KMS-11 (cell line): ENCODE data around the gene BTF3L4.
"Not testable (repeated sequence)": the region's sequence is repeated elsewhere in the genome, so short reads cannot be mapped to it uniquely, and the experiment has no call there.

Source experiments
- H2AFZ ChIP-seq: fragments of 200-600 bp; sonication (generic); 2 replicates; pipeline ENCODE4 v1.6.1; 2016; ENCODE audit warnings: antibody characterized with exemption, mixed run types, low read depth
- H3K27ac ChIP-seq: fragments of 200-600 bp; sonication (generic); 2 replicates; pipeline ENCODE4 v1.6.1; 2016; ENCODE audit warnings: mild to moderate bottlenecking, mixed run types
- H3K27me3 ChIP-seq: fragments of 200-600 bp; sonication (generic); 2 replicates; pipeline ENCODE4 v1.6.1; 2017; ENCODE audit warnings: mild to moderate bottlenecking, low read depth, mixed run types, moderate library complexity; ENCODE audit not compliant: insufficient read depth
- H3K36me3 ChIP-seq: fragments of 200-600 bp; sonication (generic); 2 replicates; pipeline ENCODE4 v1.6.1; 2017; ENCODE audit warnings: mild to moderate bottlenecking, mixed run types; ENCODE audit not compliant: insufficient read depth
- H3K4me1 ChIP-seq: fragments of 200-600 bp; sonication (generic); 2 replicates; pipeline ENCODE4 v1.6.1; 2016; ENCODE audit warnings: mild to moderate bottlenecking, low read depth, mixed run types; ENCODE audit not compliant: poor library complexity, severe bottlenecking
- H3K4me2 ChIP-seq: fragments of 200-600 bp; sonication (generic); 2 replicates; pipeline ENCODE4 v1.7.0; 2016; ENCODE audit warnings: mild to moderate bottlenecking, mixed run types
- H3K4me3 ChIP-seq: fragments of 200-600 bp; sonication (generic); IDR thresholded peaks from 2 replicates; pipeline ENCODE4 v1.6.1; 2017; ENCODE audit warnings: low read depth, low read length, mixed read lengths; ENCODE audit not compliant: insufficient read depth
- H3K79me2 ChIP-seq: fragments of 200-600 bp; sonication (generic); 2 replicates; pipeline ENCODE4 v1.6.1; 2016; ENCODE audit warnings: low read depth, mixed run types; ENCODE audit not compliant: insufficient read depth
- H3K9ac ChIP-seq: fragments of 200-600 bp; sonication (generic); 2 replicates; pipeline ENCODE4 v1.6.1; 2016; ENCODE audit warnings: mild to moderate bottlenecking, mixed run types
- H4K20me1 ChIP-seq: fragments of 200-600 bp; sonication (generic); 2 replicates; pipeline ENCODE4 v1.6.1; 2016; ENCODE audit warnings: mild to moderate bottlenecking, mixed run types; ENCODE audit not compliant: insufficient read depth
- CTCF ChIP-seq: fragments of 200-600 bp; sonication (generic); conservative IDR thresholded peaks from 2 replicates; pipeline ENCODE4 v1.6.1; 2017; ENCODE audit warnings: low read depth, mild to moderate bottlenecking, antibody characterized with exemption, low read length, moderate library complexity, mixed read lengths

BTF3L4 gene

GRCh38 chr1:52060822-52061221, 4.7 kb downstream of the BTF3L4 start:
- Histone ChIP-seq H3K79me2 (peaks cover 74% of the 10 kb centered on the region), H3K27ac (no peak overlapping the region), H3K4me1 (peaks cover 33% of the 10 kb centered on the region), H2AFZ (no peak overlapping the region), H3K4me2 (no peak overlapping the region), H3K36me3 (no peaks in the 10 kb centered on the region; the same call in 1 of the 2 replicates), H3K27me3 (no peaks in the 10 kb centered on the region), H3K4me3 (no peak overlapping the region), H3K9ac (no peak overlapping the region), H4K20me1 (peaks cover 22% of the 10 kb centered on the region; the same call in 1 of the 2 replicates)
- no peak for TF ChIP-seq CTCF

- H3K79me2 ChIP-seq, result peaks cover 63% of the 10 kb centered on the region
- peaks cover 19% of the 10 kb centered on the region for H3K4me1 ChIP-seq
- H3K36me3 ChIP-seq, result peaks cover 10% of the 10 kb centered on the region; the same call in 1 of the 2 replicates
- TF ChIP-seq CTCF, result no peak
- no peak overlapping the region for H3K9ac ChIP-seq
- H3K27ac ChIP-seq, result no peak overlapping the region
- peaks cover 12% of the 10 kb centered on the region; the same call in 1 of the 2 replicates for H4K20me1 ChIP-seq
- no peak overlapping the region for H3K4me3 ChIP-seq
- no peak overlapping the region for H2AFZ ChIP-seq
- no peak overlapping the region for H3K4me2 ChIP-seq
- no peaks in the 10 kb centered on the region for H3K27me3 ChIP-seq
These were observed 7.1 kb downstream of the BTF3L4 start for GRCh38 chr1:52063192-52063591.

GRCh38 chr1:52070704-52071103, 14.6 kb downstream of the BTF3L4 start:
- no peak overlapping the region for H3K4me3 ChIP-seq
- peaks cover 21% of the 10 kb centered on the region for H3K4me1 ChIP-seq
- peaks cover 7% of the 10 kb centered on the region; the same call in 1 of the 2 replicates for H4K20me1 ChIP-seq
- H3K27ac ChIP-seq, result no peak overlapping the region
- peaks cover 56% of the 10 kb centered on the region for H3K79me2 ChIP-seq
- no peak overlapping the region for H3K9ac ChIP-seq
- peaks cover 21% of the 10 kb centered on the region; the same call in 1 of the 2 replicates for H3K36me3 ChIP-seq
- H3K27me3 ChIP-seq, result no peaks in the 10 kb centered on the region
- no peak overlapping the region for H3K4me2 ChIP-seq
- TF ChIP-seq CTCF, result no peak
- no peak overlapping the region for H2AFZ ChIP-seq

- no peak for TF ChIP-seq CTCF
- H3K27ac ChIP-seq, result no peak overlapping the region
- H3K4me2 ChIP-seq, result no peak overlapping the region
- H3K79me2 ChIP-seq, result peaks cover 53% of the 10 kb centered on the region; the same call in 1 of the 2 replicates
- H3K4me1 ChIP-seq, result peaks cover 21% of the 10 kb centered on the region
- H3K27me3 ChIP-seq, result no peaks in the 10 kb centered on the region
- H3K9ac ChIP-seq, result no peak overlapping the region
- 0 out of 2 replicates have a peak, but pooled peaks cover 3% of the 10 kb centered on the region for H4K20me1 ChIP-seq
- H2AFZ ChIP-seq, result no peak overlapping the region
- H3K4me3 ChIP-seq, result no peak overlapping the region
- H3K36me3 ChIP-seq, result peaks cover 14% of the 10 kb centered on the region; the same call in 1 of the 2 replicates
These were observed 16.2 kb downstream of the BTF3L4 start for GRCh38 chr1:52072291-52072690.

- H3K4me2 ChIP-seq, H3K36me3 ChIP-seq, H3K4me3 ChIP-seq, H2AFZ ChIP-seq, H3K4me1 ChIP-seq, H3K9ac ChIP-seq, H4K20me1 ChIP-seq, H3K27me3 ChIP-seq, H3K27ac ChIP-seq: not testable (repeated sequence)
- H3K79me2 ChIP-seq, result peaks cover 29% of the 10 kb centered on the region; the same call in 1 of the 2 replicates
These were observed 21.2 kb downstream of the BTF3L4 start for GRCh38 chr1:52077277-52077676.
